Hematopoietic multipotent progenitor cell treated with erythropoietin and hydrocortisone succinate and interleukin-3 and kit ligand, for 8 days (in vitro differentiated cells): Measurements from ENCODE around the gene HAVCR2.
"Not testable (repeated sequence)": the region's sequence is repeated elsewhere in the genome, so short reads cannot be mapped to it uniquely, and the experiment has no call there.

Experiments
- DNase-seq: peaks from one replicate; pipeline ENCODE4 v3.0.0-alpha.2; 2015

HAVCR2 gene

DNA sequence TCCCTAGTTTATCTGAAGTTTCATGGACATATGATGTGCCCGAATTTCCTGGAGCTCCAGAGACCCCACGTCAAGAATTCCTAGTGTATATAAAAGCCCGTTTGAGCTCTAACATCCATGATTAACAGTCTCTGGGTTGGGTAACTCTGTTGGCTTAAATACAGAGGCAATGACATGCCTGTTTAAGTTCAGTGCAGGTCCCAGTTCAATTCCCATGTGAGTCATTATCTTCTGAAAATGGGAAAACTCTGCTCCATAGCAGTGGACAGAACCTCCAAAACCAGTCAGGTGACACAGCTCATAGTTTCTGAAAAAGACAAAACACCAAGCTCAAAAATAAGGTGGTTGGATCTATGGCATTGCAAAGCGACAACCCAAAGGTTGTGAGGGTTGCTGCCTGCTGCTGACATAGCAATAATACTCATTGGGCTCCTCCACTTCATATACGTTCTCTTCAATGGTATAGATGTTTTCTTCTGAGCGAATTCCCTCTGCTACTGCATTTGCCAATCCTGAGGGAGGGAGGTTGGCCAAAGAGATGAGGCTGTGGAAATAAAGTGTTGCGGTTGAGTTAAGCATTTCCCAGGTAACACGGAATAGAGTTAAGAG, 22.0 kb downstream of the HAVCR2 start:
- DNase-seq: no peak

- no peak for DNase-seq
These were observed 22.9 kb downstream of the HAVCR2 start for GRCh38 chr5:157085930-157086329.

DNA sequence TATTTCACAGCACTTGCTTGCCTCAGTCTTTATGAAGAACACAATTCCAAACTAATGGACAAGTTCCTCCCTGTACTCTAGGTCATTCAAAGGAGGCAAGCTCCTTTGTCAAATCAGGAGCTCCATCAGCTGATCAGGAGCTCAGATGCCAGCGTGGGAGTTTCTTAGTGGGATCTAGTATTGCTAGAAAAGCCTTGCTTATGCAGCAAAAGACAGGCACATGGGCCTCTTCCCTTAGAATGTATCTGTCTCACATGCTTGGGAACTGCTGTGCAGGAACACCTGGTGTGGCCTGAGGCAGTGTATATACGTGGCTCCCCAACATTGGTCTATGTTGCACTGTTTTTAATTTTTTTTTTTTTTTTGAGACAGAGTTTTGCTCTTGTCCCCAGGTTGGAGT, 28.6 kb downstream of the HAVCR2 start:
- DNase-seq: no peak

DNA sequence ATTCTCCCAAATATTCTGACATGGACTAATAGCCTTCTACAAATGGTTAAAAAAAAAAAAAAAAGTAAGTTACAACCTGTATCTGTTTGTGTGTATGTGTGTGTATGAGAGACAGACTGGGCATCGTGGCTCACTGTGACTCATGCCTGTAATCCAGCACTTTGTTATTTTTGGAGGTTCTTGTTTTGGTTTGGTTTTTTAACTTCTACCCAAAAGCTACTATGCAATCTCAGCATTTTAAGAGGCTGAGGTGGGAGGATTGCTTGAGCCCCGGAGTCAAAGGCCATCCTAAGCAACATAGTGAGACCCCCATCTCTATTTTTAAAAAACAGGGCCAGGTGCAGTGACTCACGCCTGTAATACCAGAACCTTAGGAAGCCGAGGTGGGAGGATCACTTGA, 32.3 kb downstream of the HAVCR2 start:
- no peak for DNase-seq

- no peak for DNase-seq
These were observed 36.3 kb downstream of the HAVCR2 start for GRCh38 chr5:157072508-157072907.

- DNase-seq: no peak
These were observed 38.9 kb downstream of the HAVCR2 start for GRCh38 chr5:157069949-157070348.

DNA sequence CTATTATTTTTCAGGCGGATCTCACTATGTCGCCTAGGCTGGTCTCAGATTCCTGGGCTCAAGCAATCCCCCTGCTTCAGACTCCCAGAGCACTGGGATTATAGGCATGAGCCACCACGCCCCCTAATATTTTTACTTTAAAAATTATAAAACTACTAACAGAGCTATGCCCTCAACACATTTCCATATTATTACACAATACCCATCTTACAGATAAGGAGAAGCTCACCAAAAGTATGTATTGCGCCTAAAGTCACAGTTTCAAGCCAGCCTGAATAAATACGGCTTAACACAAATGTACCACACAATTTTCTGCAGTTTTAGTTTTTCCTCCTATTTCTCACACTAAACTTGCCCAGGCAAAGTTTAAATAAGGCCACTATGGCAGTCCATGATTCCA, 40.1 kb downstream of the HAVCR2 start:
- no peak for DNase-seq

GRCh38 chr5:157068339-157068738, 40.5 kb downstream of the HAVCR2 start:
- DNase-seq: no peak

DNA sequence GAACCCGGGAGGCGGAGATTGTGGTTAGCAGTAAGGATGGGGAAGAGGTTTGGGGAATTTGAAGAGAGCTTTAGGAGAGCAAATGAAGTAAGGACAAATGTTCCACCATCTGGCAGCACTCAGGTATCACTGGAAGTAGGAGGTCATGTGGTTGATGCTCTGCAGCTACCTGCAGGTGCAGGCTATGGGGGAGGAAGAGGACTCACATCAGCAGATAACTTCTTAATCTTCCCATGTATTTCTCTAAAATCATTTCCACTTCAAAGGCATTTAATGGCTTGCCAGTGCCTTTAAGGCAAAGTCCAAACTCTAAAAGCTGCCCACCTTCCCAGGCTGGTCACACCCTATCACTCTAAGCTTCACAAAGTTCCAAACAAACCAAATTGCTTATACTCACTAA, 41.8 kb downstream of the HAVCR2 start:
- DNase-seq: no peak

DNA sequence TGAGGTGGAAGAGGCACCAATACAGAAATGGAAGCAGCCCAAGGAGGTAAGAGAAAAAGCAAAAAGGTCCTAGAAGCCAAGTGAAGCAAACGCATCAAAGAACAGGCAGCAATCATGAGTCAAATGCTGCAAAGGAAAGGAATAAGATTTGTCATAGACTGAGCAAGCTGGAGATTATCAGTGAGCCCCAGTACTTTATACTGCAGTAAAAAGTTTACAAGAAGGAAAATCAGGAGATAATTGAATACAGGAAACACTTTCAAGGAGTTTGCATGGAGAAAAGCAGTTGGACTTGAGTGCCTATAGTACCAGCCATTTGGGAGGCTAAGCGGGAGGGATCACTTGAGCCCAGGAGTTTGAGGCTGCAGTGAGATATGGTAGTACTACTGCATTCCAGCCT, 42.8 kb downstream of the HAVCR2 start:
- DNase-seq: no peak

DNA sequence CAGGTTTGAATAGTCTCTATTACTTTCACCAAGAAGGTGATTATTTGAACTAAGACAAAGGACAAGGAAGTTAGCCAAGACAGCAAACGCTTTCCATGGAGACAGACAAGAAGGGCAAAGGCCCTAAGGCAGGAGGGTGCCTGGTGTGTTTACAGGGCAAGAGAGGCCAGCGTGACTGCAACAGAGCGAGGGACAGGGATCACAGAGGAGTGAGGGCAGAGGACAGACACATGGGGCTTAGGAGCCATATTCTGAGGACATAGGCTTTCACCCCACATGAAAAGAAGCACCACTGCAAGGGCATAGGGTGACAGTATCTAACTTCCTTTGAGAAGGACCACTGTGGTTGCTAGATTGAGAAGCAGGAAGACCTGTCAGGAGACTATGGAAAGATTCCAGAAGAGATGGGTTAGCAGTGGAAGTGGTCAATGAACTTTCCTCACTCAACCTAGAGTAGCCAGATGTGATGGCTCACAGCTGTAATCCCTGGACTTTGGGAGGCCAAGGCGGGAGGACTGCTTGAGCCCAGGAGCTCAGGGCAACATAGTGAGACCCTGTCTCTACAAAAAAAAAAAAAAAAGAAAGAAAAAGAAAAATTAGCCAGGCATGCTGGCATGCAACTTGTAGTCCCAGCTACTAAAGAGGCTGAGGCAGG, 44.9 kb downstream of the HAVCR2 start:
- no peak for DNase-seq

GRCh38 chr5:157059891-157060290, 49.0 kb downstream of the HAVCR2 start:
- DNase-seq: no peak

GRCh38 chr5:157059093-157059539, 49.7 kb downstream of the HAVCR2 start, which contains the start of gene HAVCR1:
HAVCR1 (minus strand) TSS chr5:157059116; CDS start chr5:157057943, 1,173 bp downstream.
- DNase-seq: no peak

- no peak for DNase-seq
These were observed 51.1 kb downstream of the HAVCR2 start for GRCh38 chr5:157057459-157058370.

DNA sequence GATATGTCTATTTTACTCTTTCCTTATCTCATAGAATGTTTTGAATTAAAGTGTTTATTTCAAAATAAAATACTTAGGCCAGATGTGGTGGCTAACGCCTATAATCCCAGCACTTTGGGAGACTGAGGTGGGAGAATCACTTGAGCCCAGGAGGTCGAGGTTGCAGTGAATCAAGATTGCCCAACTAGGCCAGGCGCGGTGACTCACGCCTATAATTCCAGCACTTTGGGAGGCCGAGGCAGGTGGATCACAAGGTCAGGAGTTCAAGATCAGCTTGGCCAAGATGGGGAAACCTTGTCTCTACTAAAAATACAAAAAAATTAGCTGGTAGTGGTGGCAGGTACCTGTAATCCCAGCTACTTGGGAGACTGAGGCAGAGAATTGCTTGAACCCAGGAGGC, 52.0 kb downstream of the HAVCR2 start:
- not testable (repeated sequence) for DNase-seq

DNA sequence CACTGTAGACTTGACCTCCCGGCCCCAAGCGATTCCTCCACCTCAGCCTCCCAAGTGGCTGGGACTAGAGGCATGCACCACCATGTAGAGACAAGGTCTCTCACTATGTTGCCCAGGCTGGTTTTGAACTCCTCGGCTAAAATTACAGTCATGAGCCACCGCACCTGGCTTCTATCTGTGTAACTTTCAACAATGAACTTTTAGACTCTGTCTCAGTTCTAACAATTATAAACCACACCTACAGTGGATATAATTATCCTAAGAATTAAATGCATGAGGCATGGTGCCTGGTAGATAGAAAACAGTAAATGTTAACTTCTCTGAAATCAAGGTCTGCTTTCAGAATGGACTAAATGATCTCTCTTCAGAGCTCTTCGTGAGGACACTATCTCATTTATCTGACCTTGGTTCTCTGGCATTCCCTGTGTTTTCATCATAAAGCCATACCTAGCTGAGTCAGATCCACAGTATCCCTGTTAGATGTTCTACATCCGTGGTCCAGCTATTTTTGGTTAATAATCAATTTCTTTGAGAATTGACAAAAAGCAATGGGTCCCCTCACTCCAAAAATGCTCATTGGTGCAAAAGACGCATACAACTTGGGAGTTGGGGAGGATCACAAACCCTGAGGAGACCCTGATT, 57.1 kb downstream of the HAVCR2 start:
- DNase-seq: no peak

- no peak for DNase-seq
These were observed 58.8 kb downstream of the HAVCR2 start for GRCh38 chr5:157050050-157050449.

DNA sequence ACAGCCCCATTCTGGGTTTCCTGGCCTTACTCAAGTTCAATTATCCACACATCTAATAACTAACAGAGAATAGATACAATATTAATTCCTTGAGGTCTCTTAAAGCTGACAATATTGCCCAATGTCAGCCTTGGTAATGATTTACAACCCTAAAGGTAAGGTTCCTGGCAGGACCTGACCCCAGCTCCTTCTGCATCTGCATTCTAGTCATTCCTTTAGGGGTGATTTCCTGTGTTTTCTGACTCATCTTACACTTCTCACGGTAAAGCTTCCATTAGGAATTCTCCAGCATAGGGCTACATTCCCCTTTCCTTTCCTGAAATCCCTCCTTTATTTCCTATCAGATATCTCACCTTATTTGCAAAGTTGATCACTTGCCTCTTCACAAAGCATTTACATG, 59.2 kb downstream of the HAVCR2 start:
- DNase-seq: no peak

DNA sequence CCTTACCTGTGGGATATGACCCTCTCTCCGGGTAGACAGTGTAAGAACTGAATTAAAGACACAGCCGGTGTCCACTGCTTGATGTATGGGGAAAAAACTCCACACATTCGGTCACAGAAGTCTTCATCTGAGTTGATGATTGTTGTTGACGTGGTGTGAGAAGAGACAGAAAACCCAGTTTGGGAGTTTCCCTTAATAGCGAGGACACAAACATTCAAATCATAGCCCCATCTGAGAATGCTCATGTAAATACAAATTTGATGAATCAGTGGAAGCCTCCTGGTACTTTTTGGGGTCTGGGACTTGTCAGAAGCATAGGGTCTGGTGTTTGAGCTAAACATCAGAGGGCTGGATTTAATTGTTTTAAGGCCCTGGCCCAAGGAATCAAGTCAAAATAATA, 60.9 kb downstream of the HAVCR2 start:
- no peak for DNase-seq

- not testable (repeated sequence) for DNase-seq
These were observed 61.8 kb downstream of the HAVCR2 start for GRCh38 chr5:157047016-157047415.

GRCh38 chr5:157046041-157046440, 62.8 kb downstream of the HAVCR2 start:
- DNase-seq: no peak

DNA sequence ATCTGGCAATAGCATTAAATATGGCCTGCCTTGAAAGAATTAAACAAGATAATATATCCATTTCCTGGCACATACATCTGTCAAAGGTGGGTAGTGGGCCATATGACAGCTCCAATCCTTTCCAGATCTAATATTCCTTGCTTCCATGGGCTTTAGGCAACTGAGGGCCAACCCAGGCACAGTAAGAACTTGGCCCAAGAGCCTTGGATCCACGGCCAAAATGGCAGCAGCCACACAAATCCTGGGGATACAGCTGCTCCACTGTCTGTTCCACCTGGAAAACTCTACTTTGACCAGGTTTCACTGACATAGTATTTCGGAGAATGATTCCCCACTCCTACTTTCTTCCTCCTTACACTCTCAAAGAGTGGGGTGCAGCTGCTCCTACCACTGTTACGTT, 63.2 kb downstream of the HAVCR2 start:
- no peak for DNase-seq

DNA sequence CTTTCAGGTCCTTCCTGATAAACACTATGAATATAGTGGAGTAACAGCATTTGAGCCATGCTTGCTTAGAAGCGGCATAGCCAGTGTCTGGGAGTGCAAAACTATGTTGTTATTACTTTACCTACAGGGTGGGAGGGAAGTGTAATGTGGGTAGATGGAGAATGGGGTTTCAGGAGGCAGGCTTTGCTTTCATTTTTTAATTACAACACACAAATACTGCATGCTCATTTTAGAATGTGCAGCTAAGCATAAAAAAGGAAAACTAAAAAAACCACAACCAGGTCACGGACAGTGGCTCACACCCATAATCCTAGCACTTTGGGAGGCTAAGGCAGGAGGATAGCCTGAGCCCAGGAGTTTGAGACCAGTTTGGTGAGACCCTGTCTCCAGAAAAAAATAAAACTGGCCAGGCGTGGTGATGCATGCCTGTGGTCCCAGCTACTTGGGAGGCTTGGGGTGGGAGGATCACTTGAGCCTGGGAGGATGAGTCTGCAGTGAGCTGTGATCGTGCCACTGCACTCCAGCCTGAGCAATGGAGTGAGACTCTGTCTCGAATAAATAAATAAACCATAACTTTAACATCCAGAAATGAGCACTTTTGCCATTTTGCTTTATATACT, 70.2 kb downstream of the HAVCR2 start:
- no peak for DNase-seq
